ENCODE data around the gene HSCB. TPM values are rescaled to one million over a fixed set of nuclear protein-coding genes. Genes with fewer than 3 reads are reported as not detected.
"Not testable (repeated sequence)": the region's sequence is repeated elsewhere in the genome, so short reads cannot be mapped to it uniquely, and the experiment has no call there.

HSCB gene
- total RNA-seq, result 10 to 100 TPM; 14.4 to 24.9 (median 16.3) TPM

GRCh38 chr22:28741785-28742561 is at the start of gene HSCB, which contains the start of gene CHEK2:
Gene HSCB, plus strand, starts transcription at chr22:28742039. Its CDS starts 57 bp downstream, at chr22:28742096.
Gene CHEK2, minus strand, starts transcription at chr22:28741820. Its CDS starts 7,099 bp downstream, at chr22:28734721.
- Histone ChIP-seq H3K9me3 (no peaks in the 10 kb centered on the region), H3K36me3 (peaks cover 0 to 36% (median 18%) of the 10 kb centered on the region in 3 donors), H3K27ac (peak within 1 kb of the TSS; percentile 92 to 100 (median 98)), H3K4me1 (peaks cover 3 to 33% (median 7%) of the 10 kb centered on the region in 3 donors), H3K27me3 (no peaks in the 10 kb centered on the region), H3K4me3 (peak within 1 kb of the TSS; percentile 68 to 100 (median 92))
- intact Hi-C loops (cut with DNase I), result no loop called here
- peak; percentile 93 for DNase-seq
- 0% methylated on average over 17 to 23 of the region's 54 CpGs for WGBS, 2 donors
- peak in 1 of 6 experiments; percentile 28 for TF ChIP-seq CTCF (IDR thresholded peaks at IDR 0.05)
- peak in 2 of 4 donors; percentile 71 to 78 for TF ChIP-seq POLR2A (IDR thresholded peaks at IDR 0.05)

GRCh38 chr22:28693041-28693760 is 48.6 kb upstream of the HSCB start:
- H3K27me3 ChIP-seq; intact Hi-C loops (cut with DNase I); H3K9me3 ChIP-seq; H3K4me1 ChIP-seq; DNase-seq; H3K27ac ChIP-seq; H3K4me3 ChIP-seq: not testable (repeated sequence)
- H3K36me3 ChIP-seq, result peaks cover 0 to 26% (median 0%) of the 10 kb centered on the region in 3 donors
- WGBS, 2 donors, result 94 to 95% methylated on average over 6 of the region's 6 CpGs

- no peak overlapping the region for H3K27ac ChIP-seq
- H3K27me3 ChIP-seq, result no peaks in the 10 kb centered on the region
- H3K9me3 ChIP-seq, result no peaks in the 10 kb centered on the region
- 90 to 93% methylated on average over 2 of the region's 2 CpGs for WGBS, 2 donors
- peaks cover 0 to 29% (median 0%) of the 10 kb centered on the region in 3 donors for H3K36me3 ChIP-seq
- TF ChIP-seq POLR2A (IDR thresholded peaks at IDR 0.05) (no peak), CTCF (IDR thresholded peaks at IDR 0.05) (no peak)
- no peaks in the 10 kb centered on the region for H3K4me1 ChIP-seq
- DNase-seq, result no peak
- intact Hi-C loops (cut with DNase I), result no loop called here
- H3K4me3 ChIP-seq, result no peak overlapping the region
Measured at GRCh38 chr22:28702891-28703290, 38.9 kb upstream of the HSCB start.

- no peak for DNase-seq
- intact Hi-C loops (cut with DNase I), result no loop called here
- H3K36me3 ChIP-seq, result peaks cover 0 to 27% (median 0%) of the 10 kb centered on the region in 3 donors
Measured at GRCh38 chr22:28703436-28703835, 38.4 kb upstream of the HSCB start.

GRCh38 chr22:28706845-28707244 is 35.0 kb upstream of the HSCB start:
- TF ChIP-seq CTCF (IDR thresholded peaks at IDR 0.05) (no peak), POLR2A (IDR thresholded peaks at IDR 0.05) (no peak)
- H3K36me3 ChIP-seq, result peaks cover 0 to 18% (median 0%) of the 10 kb centered on the region in 3 donors
- intact Hi-C loops (cut with DNase I), result no loop called here
- H3K9me3 ChIP-seq, result no peaks in the 10 kb centered on the region
- H3K4me1 ChIP-seq, result peaks cover 0 to 18% (median 3%) of the 10 kb centered on the region in 3 donors
- H3K4me3 ChIP-seq, result no peak overlapping the region
- no peaks in the 10 kb centered on the region for H3K27me3 ChIP-seq
- WGBS, 2 donors, result 84 to 98% methylated on average over 6 of the region's 6 CpGs
- H3K27ac ChIP-seq, result no peak overlapping the region
- no peak for DNase-seq

More at GRCh38 chr22:28703436-28703835, 38.4 kb upstream of the HSCB start:
- no peak overlapping the region for H3K27ac ChIP-seq
- TF ChIP-seq POLR2A (IDR thresholded peaks at IDR 0.05) (no peak), CTCF (IDR thresholded peaks at IDR 0.05) (no peak)
- no peaks in the 10 kb centered on the region for H3K27me3 ChIP-seq
- H3K4me1 ChIP-seq, result no peaks in the 10 kb centered on the region
- no peaks in the 10 kb centered on the region for H3K9me3 ChIP-seq
- H3K4me3 ChIP-seq, result no peak overlapping the region
